Renal cortex interstitium (tissue), 11 donors: ENCODE measurements around the gene SLC25A21. TPM values are rescaled to one million over a fixed set of nuclear protein-coding genes. Genes with fewer than 3 reads are reported as not detected.
A peak's percentile ranks its signal among the peaks of the same experiment; 100 is the strongest.

ENCODE experiments used
- DNase-seq, 11 donors: peaks; one replicate each; pipeline ENCODE4 v3.0.0-alpha.2; 2013; ENCODE audit warnings: low read depth in 9 of 11, low spot score in 4 of 11; ENCODE audit errors: extremely low read depth in 1 of 11
- polyA plus RNA-seq, 3 donors: library from polyadenylated mRNA; unstranded; fragments of 120-200 nt; gene quantifications; one replicate each; pipeline ENCODE4 v1.2.1, GENCODE V29; 2013; ENCODE audit not compliant: insufficient read length in 3 of 3

Gene SLC25A21
- polyA plus RNA-seq, 3 donors: 3.2 to 4.2 (median 3.5) TPM

DNA sequence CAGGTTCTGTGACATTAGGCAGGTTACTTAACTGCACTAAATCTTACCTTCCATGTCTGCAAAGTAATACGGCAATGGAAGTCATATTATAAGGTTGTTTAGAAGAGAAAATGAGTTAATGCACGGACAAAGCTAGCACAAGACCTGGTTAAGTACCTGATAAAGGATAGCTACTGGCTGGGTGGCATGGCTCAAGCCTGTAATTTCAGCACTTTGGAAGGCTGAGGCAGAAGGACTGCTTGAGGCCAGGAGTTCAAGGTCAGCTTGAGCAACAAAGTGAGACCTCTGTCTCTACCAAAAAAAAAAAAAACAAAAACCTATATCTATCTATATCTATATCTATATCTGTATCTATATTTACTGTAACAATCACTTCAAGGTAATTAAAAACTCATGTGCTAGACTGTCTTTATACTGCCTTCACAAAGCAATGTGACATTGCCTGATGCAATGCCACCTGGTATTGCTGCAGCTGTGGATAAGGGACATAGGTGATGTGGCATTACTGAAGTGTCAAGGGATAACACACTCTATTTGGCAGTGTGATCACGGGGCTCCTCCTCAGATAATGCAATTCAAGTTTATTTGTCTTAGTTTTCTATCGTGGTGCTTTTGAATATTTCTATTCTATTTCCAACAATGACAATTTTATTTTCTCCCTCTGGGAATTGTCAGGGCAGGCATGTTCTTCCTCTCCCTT lies 403.6 kb downstream of the SLC25A21 start:
- DNase-seq: no peak

DNA sequence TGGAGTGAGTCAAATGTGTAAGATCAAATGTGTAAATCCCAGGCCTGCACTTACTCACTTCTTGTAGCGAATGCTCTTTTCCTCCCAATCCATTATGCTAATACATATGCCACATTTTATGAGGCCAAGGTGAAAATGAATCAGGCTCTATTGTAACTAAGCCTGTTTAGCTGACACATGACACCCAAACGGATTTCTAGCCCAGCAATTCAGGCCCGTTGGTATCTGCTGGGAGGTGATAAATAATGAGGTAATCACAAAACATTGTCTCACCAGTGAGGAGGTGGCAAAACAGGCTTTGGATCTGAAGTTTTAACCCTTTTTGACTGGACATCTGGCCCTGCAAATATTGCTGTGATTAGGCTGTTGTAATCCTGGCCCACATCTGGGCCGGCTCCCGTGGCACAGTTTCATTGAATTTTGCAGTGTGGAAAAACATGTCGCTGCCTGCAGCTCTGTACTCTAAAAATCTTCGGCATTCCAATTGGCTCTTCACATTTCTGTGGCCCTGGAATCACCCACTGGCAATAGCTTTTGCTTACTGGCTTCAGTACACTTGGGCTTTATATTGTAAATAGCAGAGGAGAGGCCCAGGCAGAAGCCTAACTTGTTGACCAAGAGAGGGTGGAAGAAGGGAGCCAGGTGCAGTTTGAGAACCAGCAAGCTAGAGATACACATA lies 404.7 kb downstream of the SLC25A21 start:
- DNase-seq: peak in 4 of 11 donors; percentile 22 to 49 (median 38)

DNA sequence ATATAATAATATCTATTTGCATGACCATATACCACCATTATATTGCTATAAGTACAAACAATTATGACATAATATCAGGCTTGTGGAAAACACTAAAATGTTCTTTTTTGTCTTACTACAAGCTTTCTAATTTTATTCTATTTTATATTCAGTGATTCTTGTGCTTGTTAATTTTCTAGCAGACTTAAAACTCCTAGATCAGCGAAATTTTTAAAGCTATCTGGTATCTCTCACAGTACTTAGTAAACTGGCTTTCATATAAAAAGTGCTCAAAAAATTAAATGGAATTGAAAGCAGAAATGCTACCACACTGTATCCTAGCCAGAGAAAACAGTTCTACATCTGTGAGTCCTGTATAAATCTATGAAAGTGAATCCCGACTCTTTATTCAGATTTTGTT lies 405.4 kb downstream of the SLC25A21 start:
- no peak for DNase-seq

DNA sequence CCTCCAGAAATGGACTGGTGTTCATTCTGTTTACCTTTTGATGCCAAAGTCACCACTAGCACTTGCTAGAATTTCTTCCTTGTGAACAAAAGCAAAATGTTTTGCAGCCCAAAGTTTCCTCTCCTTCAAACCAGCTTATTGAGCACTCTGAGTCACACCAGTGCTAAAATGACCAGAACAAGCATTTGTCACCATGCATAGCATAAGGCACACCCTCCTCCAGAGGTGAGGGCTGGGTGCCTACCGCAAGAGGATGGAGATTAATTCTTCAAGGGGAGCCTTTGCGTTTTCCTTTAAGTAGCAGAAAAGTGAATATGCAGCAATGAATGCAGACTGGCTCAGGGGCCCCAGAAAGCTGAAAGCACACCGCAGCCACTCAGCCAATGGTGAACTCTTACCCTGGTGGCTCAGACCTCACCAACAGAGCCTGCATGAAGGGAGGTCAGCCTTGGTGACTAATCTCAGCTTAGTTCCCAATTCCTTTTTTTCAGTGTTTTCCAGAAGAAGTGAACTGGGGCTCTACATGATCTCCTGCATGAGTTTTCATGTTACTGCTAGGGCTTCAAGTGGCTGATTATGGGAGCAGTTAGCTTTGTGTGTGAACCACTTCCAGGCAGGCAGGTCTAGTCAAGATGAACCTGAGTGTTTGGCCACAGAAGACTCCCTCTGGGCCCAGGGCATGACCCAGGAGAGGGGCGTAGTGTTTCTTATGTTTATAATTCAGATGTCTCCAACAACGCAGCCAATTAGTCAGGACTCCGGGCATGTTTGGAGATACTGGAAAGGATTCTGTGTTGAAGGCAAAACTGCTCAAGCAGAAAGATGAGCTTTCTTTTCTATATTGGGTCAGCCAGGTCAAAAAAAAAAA lies 414.4 kb downstream of the SLC25A21 start:
- no peak for DNase-seq

DNA sequence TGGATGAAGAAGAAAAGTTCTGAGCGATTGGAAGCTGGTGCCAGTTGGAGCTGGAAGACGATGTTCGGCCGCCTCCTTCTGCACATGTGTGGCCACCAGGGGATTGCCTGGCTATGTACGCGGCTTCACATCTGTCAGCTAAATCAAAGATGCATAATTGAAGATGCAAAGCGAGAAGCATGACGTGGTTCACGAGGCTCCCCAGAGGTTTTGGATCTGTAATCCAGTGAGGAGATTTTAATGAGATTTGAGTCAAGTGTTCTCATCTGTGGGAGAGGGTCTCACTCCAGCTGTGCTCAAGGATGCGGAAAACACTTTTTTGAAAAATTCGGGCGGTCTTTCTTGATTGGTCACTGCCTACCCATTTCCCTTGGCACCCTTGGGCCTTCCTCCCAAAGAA lies 416.2 kb downstream of the SLC25A21 start:
- DNase-seq: no peak

DNA sequence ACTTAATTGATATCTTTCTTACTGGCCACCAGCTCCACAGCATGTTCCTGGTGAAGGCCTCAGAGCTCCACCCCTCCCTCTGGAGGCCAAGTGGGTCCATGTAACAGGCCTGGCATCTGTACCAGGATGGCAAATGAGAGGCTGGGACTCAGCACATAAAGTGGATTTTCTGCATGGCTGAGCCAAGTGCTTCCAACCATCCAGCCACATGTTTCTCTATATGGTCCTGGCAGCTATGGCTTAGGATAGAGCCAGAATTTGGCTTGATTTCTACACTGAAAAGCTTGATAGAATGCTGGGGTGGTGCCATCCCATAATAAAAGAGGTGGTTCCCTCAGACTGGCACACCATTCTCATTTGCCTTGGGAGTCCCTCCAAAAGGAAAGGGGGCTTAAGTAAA lies 416.6 kb downstream of the SLC25A21 start:
- DNase-seq: no peak

DNA sequence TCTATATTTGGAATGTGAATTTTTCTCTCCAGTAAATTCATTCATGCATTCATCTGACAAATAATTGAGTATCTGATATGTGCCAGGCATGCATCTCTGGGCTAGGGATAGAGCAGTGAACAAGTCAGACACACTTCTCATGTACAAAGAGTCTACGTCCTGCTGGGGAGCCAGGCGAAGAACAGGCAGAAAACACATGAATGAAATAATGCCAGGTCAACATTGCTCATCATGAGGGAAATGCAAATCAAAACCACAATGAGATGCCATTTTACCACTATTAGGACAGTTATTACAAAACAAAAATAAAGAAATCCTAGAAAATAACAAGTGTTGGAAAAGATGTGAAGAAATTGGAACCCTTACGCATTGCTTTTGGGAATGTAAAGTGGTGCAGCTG lies 420.5 kb downstream of the SLC25A21 start:
- no peak for DNase-seq

DNA sequence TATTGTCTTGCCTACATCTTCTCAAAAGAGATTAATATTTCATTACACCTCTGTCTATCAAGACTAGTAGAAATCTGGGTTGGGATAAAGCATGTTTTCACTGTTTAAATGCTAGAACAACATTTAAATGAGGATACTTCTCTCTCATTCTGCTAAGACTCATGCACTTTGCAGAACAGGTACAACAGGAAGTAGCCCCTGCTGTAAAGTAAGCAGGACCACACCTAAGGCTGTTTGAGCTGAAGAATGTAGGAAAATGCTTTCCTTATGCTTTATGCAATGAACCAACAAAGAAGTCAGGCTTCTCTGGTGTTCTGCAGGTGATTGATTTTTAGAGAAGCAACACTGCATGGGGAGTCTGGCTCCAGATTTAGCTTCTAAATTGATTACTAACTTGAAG lies 421.3 kb downstream of the SLC25A21 start:
- DNase-seq: peak in 3 of 11 donors; percentile 6 to 18 (median 12)

DNA sequence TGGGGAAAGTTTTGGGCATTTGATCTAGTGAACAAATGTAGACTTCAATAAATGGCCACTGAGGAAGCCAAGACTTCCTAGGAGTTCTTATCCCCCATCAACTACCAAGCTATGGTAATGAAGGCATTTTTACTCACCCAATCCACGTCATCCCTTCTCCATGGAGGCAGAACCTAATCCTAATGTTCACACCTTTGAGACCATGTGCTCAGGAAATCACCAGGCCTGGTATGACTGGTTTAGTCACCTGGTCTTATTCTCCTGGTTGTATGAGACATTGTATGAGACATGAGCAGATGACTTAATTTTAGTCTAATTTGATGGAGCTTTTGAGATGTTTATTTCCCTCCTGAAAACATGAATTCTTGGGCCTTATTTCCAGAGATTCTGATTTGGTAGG lies 422.2 kb downstream of the SLC25A21 start:
- no peak for DNase-seq

DNA sequence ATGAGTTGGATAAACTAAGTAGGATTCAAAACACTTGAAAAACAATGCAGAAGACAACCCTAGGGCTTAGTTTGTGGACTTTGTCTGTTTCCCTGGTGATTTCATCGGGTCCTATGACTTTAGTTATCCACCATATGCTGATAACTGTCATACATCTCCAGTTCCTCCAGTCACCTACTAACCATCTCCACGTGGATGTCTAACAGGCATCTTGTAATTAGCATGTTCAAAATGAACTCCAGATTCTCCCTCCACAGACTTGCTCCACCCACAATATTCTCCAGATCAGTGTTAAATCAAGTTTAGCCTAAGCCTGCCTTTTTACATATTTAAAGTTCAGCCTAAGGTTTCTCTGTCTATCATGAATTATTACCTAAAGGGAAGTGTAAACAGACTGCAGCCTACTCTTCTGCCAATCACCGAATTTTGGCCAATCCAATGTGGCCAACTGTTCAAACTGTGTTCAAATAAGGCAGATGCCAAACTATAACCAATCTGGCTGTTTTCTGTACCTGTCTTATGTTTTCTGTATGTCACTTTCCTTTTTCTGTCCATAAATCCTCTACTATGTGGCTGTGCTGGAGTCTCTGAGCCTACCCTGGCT lies 423.7 kb downstream of the SLC25A21 start:
- DNase-seq: no peak

DNA sequence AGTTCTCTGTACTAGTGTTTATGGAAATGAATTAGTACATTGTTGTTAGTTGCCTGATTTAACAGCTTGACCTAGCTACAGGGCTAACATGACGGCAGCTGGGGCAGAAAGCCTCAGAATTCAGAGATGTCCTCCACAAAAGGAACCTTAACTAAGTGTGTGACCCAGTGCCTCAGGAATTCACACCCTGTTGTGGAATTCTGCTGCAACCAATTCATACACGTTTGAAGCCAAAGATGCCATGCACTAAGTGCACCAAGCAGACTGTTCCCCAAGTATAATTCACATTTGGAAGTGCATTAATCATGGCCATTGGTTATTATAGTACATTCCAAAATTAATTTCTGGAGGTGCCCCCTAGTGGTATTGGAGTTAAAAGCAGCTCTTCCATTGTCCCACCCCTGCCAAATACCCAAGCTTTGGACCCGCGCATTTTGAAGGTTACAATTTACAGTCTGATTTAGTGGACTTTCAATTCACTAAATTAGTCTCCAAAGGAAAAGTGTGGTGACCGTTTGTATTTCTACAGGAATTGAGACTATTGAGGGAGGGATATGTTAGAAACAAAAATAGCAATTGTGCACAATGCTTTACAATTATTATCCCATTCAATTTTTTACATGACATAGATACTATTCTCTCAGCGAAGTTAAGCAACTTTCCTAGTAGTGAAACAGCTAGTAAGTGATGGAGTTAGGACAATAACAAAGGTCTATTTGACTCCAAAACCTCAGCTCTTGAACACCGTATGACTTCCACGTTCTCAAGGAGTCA lies 424.8 kb downstream of the SLC25A21 start:
- DNase-seq: no peak

DNA sequence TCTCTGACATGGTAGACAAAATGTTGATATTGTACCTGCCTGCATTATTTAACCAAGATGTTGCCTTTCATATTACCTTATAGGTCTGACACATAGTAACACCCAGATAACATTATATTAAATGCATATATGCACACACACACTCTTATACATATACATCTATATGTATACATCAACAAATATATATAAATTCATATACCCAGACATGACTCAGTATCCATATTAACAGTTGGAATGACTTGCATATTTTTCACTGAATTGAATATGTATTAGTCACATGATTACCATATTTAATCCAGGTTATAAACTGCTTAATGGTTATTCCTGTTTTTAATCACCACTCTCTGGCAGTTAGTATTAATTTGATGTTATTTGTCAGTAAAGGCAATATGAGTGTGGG lies 425.5 kb downstream of the SLC25A21 start:
- no peak for DNase-seq

DNA sequence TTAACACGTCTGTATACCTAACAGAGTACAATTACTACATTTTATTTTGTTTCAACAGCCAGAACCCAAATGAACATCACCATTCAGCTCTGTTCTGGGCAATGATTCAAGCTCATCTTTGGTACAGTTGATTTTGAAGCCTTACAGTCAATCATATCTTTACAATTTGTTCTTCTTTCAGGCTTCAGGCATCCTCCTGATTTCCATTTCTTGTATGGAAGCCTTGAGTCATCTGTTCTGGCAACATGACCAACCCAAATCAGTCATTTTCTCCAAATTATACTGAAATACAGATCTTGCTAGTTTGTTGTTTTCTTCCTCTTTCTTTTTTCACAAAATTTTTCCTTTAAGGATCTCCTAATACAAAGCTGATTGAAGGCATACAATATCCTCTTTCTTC lies 430.5 kb downstream of the SLC25A21 start:
- DNase-seq: no peak

DNA sequence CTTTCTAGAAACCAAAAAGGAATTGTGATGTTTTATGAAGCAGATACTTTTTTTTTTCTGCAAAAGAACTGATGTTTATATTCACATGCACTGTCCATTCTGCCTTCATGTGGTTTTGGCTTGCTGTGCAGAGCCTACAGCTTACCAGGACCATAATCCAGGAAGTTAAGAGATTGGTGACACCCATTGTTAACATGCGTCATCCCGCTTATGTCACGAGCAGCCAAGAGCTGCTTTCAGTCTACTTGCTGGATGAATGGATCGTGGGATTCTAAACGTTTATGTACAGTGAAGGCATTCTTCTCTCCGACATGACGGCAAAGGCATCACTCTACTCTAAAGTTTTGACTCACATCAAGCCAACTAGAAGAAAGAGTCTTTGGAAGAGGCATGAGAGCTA lies 434.1 kb downstream of the SLC25A21 start:
- DNase-seq: no peak

DNA sequence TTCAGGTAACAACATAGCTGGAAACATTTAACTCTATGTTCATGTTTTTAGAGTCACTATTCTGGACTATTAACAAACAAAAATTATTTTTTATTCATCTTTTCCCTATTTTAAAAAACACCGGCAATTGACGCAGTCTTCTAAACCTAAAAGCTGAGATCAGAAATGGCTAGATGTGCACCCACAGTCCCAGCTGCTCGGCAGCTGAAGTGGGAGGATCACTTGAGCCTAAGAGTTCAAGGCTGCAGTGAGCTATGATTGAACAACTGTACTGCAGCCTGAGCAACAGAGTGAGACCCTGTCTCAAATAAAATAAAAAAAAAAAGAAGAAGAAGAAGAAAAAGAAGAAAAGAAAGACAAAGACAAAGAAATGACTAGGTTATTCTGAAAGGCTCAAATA lies 446.3 kb downstream of the SLC25A21 start:
- DNase-seq: no peak

DNA sequence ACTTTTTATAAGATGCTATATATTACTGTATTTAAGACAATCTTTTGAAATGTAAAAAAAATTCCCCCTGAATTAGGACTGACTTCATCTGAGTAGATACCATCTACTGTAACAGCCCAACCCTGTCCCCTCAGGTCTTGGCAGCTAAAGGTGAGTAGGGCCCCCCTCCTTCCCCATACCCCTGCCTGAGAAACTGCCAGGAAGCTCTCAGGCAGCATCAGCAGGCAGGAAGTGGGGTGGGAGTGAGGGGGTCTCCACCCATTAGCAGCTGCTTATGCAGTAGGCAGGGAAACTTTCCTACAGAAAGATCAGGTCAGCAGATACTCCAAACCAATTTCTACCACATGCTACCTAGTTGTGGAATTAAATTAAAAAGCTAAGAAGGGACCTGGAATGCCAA lies 448.2 kb downstream of the SLC25A21 start:
- no peak for DNase-seq

DNA sequence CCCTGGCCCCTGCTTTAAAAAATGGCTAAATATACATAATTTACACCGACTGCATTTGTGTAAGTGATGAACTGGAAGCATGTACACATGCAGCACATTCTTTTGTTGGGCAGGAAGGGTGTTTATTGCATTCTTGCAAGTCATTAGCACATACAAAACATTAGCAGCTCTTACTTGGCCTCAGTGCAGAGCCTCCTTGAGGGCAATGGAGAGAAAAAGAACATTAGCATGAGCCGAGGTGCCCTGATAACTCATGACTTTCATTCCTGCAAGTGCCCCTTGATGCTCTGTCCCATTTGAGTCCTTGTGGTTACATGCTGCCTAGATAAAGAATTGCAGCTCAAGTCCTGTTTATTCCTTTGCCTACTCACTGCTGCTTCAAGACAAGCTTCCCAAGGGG lies 448.9 kb downstream of the SLC25A21 start:
- DNase-seq: no peak

DNA sequence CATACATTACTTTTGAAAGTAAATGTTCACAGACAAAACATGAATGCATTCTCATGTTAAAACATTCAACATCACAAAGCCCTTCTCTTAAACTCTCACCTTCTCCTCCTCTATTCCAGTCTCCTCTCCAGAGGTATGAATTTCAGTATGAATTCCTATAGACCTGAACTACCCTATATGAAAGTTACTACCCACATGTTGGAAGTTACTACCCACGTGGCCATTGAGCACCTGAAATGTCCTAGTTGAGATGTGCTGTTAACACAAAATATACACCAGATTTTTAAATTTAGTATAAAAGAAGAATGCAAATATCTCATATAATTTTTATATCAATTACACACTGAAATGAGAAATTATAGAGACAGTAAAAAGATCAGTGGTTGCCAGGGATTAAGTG lies 450.5 kb downstream of the SLC25A21 start:
- DNase-seq: no peak

DNA sequence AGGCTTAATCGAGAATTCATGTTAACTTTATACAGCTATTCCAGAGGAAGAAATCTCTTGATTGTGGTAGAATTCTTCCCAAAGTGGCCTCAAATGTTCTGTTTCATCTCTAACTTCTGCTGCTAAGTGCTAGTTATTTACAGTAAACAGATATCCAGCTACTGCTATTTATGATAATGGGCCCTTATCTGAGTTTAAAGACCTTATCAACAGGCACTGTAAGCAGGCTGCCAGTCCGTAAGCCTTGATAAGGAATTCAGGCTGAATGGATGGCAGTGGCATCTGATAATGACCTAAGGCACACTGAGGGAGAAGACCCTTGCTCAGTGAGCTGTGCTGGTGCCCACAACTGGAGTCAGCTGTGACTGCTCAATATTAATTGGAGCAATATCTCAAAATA lies 451.7 kb downstream of the SLC25A21 start:
- DNase-seq: no peak
